Ramos (cell line): ENCODE data around the gene MAP4K5.

Source experiments
- in situ Hi-C: fragments of 300-500 bp; cut with MboI; formaldehyde crosslinking; loops from one replicate; pipeline ENCODE4 v1.14.3; 2022; ENCODE audit warnings: low sequenced_read_pairs; ENCODE audit not compliant: unreplicated experiment

MAP4K5 gene

GRCh38 chr14:50497351-50497750, 35.0 kb downstream of the MAP4K5 start:
- in situ Hi-C loops = no loop called here

- in situ Hi-C loops = no loop called here
Measured at GRCh38 chr14:50489851-50490250, 42.5 kb downstream of the MAP4K5 start.

GRCh38 chr14:50488521-50488920, 43.8 kb downstream of the MAP4K5 start:
- in situ Hi-C loops = no loop called here

DNA sequence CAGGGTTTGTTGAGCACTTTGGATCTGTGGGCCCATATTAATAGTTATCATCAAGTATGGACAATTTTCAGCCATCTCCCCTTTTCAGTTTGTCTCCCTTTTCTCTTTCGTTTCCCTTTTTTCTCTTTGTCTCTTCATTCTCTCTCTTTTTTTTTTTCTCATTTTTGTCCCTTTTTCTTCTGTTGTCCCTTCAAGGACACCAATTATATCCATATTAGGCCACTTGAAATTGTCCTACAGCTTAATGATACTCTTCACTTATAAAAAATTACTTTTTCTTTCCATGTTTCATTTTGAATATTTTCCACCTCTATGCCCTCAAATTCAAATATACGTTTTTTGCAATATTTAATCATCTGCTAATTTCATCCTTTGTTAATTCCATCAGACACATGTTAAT, 53.3 kb downstream of the MAP4K5 start:
- in situ Hi-C loops = no loop called here

GRCh38 chr14:50477760-50478159, 54.6 kb downstream of the MAP4K5 start:
- in situ Hi-C loops = no loop called here

DNA sequence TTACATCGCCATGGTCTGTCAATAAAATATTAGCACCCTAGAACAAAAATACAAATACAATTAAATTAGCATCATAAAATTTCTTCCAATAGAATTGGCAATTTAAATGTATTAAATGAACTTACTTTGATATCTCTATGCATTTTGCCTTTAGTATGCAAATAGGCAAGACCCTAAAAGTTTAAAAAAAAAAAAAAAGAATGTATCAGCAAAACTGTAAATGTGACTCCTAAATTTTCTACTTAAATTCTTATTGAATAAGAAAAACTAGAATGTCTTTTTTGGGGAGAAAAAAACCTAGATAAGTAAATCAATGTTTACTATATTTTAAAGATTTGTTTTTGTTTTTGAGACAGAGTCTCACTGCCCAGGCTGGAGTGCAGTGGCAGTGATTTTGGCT, 56.2 kb downstream of the MAP4K5 start:
- in situ Hi-C loops = no loop called here

- in situ Hi-C loops = no loop called here
Measured at GRCh38 chr14:50475460-50475859, 56.9 kb downstream of the MAP4K5 start.

DNA sequence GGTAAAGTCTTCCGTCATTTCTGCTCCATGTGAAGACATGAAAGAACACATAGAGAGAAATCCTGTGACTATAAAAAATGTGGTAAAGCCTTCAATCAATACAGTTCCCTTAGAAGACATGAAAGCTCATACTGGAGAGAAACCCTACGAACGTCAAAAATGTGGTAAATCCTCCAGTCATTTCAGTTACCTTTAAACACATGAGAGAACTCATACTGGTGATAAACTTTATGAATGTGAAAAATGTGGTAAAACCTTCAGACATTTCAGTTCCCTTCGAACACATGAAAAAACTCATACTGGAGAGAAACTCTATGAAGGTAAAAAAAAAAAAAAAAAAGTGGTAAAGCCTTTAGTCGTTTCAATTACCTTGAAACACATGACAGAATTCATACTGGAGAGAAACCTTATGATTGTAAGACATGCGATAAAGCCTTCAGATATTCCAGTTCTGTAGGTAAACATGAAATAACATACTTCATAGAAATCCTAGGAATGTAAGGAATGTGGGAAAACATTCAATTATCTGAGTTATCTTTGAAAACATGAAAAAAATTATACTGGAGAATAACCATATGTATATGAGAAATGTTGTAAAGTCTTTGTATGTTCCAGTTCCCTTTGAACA, 60.4 kb downstream of the MAP4K5 start:
- in situ Hi-C loops = no loop called here

- in situ Hi-C loops = no loop called here
Measured at GRCh38 chr14:50469982-50470381, 62.4 kb downstream of the MAP4K5 start.

GRCh38 chr14:50462111-50462510, 70.3 kb downstream of the MAP4K5 start:
- in situ Hi-C loops = no loop called here

GRCh38 chr14:50453869-50454268, 78.5 kb downstream of the MAP4K5 start:
- in situ Hi-C loops = no loop called here

GRCh38 chr14:50452979-50453705, 79.2 kb downstream of the MAP4K5 start:
- in situ Hi-C loops = no loop called here

GRCh38 chr14:50452296-50452695, 80.1 kb downstream of the MAP4K5 start:
- in situ Hi-C loops = no loop called here

DNA sequence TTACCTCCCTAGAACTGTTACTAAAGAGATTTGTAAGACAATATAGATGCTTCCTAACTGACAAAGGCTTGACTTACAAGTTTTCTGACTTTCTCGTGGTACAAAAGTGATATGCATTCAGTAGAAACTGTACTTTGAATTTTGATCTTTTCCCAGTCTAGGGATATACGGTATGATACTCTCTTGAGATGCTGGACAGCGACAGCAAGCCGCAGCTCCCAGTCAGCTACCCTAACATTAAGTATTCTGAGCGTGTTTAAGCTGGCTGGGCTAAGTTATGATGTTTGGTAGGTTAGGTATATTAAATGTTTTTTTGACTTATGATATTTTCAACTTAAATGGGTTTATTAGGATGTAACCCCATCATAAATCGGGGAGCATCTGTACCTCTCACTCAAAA, 80.5 kb downstream of the MAP4K5 start:
- in situ Hi-C loops = no loop called here

DNA sequence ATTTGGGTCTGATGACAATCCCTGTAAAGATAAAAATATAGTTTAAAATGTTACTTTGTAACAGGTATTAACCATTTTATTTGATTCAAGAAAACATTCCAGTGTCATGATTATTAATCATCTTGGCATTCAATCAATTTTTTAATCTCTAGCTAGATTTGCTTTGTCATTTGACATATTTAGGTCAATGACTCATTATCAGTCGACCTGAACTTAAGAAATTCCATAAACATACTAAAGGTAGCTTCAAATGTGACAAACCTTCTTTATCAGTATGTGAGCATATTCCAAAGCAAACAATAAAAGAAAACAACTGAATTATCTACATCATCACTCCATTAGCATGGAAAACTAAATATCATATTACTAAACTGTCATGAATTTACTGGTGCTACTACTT, 84.9 kb downstream of the MAP4K5 start:
- in situ Hi-C loops = no loop called here

DNA sequence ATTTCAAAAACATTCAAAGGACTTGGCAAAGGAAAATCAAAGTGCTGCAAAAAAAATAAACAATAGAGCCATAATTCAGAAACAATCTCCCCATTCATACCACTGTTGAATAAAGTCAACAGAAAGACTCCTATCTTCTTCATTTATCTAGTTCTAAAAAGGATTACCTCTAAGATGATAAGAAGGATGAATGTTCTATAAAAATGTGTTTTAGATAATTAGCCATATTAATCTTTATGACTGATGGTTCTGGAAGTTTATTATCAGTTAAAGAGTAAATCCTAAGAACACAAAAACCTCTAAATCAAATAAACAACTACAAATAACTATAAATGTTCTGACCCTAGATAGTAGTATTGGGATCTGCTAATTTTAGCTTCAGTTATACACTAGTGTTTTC, 97.8 kb downstream of the MAP4K5 start:
- in situ Hi-C loops = no loop called here

DNA sequence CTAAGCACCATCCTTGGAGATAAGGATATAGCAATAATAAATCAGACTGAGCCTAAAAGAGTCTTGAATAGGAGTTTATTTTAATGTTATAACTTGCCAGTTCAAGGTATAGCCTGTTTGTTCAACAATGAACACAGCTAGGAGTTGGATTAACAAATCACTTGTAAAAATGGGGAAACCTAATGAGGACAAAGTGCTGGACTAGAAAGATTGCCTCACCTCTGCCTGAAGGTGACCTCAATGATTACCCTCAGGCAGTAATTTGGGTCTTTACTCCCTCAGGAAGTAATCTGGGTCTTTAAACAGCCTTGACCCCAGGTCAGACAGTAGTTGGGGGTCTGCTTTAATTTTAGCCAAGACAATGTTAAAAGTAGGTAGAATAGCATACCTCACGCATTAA, 100.2 kb downstream of the MAP4K5 start:
- in situ Hi-C loops = no loop called here

GRCh38 chr14:50425816-50426215, 106.6 kb downstream of the MAP4K5 start:
- in situ Hi-C loops = no loop called here

- in situ Hi-C loops = no loop called here
Measured at GRCh38 chr14:50425105-50425504, 107.3 kb downstream of the MAP4K5 start.

DNA sequence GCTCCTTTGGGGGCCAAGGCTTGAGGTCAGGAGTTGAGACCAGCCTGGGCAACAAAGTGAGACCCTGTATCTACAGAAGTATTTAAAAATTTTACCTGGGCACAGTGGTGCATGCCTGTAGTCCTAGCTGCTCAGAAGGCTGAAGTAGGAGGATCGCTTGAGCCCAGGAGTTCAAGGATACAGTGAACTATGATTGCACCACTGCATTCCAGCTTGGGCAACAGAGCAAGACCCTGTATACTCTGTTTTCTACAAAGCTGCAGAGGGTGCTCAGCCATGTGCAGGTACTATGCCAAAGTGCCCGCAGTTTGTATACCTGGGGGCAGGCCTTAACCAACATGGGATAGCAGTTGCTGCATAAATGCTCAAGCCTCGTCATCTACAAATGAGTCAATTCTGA, 108.8 kb downstream of the MAP4K5 start:
- in situ Hi-C loops = no loop called here

DNA sequence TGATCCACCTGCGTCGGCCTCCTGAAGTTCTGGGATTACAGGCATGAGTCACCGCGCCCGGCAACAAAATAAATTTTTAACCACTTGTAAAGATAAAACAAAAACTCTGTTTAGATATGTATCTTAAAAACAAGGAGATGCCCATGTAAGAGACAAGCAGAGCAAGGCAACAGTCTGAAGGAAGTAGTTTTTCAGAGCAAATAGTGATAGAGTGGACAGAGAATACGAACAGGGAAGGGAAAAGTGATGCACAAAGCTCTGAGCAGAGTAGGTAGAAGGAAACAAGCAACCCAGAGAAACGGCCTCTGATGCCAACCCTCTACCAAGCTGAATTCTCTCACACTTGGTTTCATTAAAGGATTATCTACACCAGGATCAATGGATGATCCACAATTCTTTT, 110.9 kb downstream of the MAP4K5 start:
- in situ Hi-C loops = no loop called here

- in situ Hi-C loops = no loop called here
Measured at GRCh38 chr14:50417853-50418252, 114.5 kb downstream of the MAP4K5 start.
